ENCODE results near the gene LARP6. TPM values are rescaled to one million over a fixed set of nuclear protein-coding genes. Genes with fewer than 3 reads are reported as not detected.
A peak's percentile ranks its signal among the peaks of the same experiment; 100 is the strongest.
"Not testable (repeated sequence)": the region's sequence is repeated elsewhere in the genome, so short reads cannot be mapped to it uniquely, and the experiment has no call there.

The LARP6 gene
- total RNA-seq = 9.1 and 9.4 TPM in 2 replicates

GRCh38 chr15:70853973-70854665, at the start of gene LARP6:
TSS of gene LARP6 (minus strand) at chr15:70854157. CDS start at chr15:70854088, 69 bp downstream.
- peak in 1 of 2 donors; percentile 75 for DNase-seq (ENCODE audit: low read depth in 2 of 2)

DNA sequence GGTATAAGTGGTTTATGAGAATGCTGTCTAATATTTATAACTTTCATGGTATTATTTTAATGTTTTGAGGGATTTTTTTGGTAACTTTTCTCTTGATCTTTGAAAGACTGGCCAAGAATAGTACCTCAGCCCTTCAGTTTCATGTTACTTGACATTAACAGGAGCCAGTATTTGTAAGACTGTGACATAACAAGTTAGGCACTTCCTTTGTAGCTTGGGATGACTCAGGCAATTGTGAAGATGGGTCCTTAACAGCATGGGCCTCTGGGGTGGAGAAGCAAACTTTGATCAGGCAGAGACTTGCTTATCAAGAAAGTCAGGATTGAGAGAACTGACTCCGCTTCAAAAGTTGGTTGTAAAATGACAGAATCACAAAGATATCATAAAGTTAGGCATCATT, 48.1 kb upstream of the LARP6 start:
- peak in 1 of 2 donors; percentile 72 for DNase-seq (ENCODE audit: low read depth in 2 of 2)

- DNase-seq (ENCODE audit: low read depth in 2 of 2) = peak; percentile 23 to 69
These were observed 39.1 kb upstream of the LARP6 start for GRCh38 chr15:70892912-70893560.

DNA sequence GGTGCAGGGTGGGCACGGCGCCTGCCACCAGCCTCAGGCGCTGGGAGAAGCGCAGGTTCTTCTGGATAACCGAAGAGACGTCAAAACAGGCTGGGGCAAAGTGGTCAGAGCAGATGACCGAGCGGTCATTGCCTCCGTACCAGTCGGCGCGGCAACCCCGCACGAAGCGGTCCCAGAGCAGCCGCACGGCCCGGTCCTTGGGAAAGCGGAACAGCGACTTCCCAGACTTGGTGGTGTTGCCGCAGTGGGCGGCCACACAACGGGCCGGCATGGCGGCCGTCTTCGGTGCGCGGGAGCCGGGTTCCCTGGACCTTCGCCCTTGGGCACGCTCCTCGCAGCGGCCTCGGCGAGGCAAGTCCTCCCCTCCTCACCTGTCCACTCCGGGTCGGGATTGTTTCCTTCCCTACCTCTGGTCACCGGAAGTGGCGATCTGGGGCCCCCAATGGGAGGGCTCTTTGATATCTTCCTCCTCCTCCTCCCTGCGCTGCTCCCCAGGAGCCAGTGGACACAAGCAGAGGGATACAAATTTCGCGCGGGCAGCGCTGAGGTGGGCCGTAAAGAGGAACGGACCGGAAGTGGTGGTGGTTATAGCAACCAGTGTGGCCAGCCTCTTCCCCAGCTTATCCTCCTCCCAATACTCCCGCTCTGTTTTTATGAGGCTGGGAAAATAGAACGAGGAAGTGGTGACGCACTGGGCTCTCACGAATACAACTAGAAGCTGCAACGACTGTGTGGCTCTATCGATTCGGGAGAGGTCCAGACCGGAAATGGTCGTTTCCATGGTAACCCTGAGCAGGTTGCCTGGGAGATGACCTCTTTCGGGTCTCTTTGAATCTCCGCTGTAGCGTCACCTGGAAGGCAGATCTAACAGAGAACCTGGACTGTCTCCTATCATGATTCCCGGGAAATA, 38.3 kb upstream of the LARP6 start, which contains the start of the genes LRRC49 and THAP10:
Gene LRRC49, plus strand, starts transcription at position 825 of the 910 bp plus-strand sequence. Its CDS starts 69 bp downstream, at position 894.
Gene THAP10, minus strand, starts transcription at position 432 of the 910 bp plus-strand sequence. Its CDS starts 161 bp downstream, at position 271.
- DNase-seq (ENCODE audit: low read depth in 2 of 2) = peak; percentile 98

DNA sequence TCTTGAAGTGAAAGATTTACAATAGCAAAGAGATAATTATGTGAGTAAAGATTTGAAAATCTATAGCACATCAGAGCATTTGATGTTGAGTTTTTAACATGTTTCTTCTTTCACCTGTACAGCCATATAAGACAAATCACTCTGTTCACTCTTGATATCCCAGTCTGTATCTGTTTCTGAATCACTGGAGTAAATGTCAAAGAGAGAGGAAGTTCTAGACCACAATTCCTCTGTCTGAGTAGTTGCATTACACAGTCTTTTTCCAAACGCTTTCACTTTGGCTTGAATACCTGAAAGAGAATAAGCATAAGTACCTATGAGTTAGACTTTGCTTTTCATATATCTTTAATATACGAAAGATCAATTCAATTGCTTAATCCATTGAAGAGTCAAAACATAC, 28.4 kb upstream of the LARP6 start:
- DNase-seq (ENCODE audit: low read depth in 2 of 2) = no peak

- no peak for DNase-seq (ENCODE audit: low read depth in 2 of 2)
These were observed 26.8 kb upstream of the LARP6 start for GRCh38 chr15:70880781-70881180.

- DNase-seq (ENCODE audit: low read depth in 2 of 2) = peak in 1 of 2 donors; percentile 77
These were observed 25.4 kb upstream of the LARP6 start for GRCh38 chr15:70879401-70879800.

DNA sequence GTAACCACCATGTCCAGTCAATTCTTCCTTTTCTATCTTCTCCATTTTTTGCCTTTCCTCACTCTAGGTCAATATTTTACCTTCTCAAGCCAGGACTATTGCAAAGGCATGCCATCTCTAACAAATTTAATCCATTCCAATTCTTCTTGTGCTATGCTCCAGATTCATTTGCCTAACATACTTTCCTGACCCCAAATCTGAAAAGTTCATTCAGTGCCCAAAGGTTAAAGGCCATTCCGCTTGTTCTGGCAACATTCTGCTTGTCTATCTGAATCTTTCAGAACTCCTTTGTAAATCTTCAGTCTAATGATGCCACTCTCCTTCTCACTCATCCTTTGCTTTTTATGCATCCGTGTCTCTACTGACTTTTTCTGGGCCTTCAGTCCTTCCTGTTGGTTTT, 22.7 kb upstream of the LARP6 start:
- no peak for DNase-seq (ENCODE audit: low read depth in 2 of 2)

DNA sequence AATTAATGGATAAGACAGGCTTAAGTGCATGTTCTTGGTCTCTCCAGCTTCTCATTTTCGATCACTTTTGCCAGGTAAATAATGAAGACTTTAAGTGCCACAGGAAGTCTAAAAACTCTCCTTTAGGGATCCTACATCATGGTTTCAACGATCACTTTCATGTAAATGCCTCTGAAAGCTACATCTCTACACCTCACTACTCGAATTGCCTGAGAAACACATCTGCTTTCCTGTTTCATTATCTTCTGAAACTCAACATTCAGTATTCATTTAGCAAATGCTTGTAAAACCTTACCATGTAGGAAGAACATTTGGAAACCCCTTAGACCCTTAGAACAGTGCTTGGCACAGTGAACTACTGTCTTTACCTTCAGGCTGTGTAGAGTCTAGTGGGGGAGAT, 22.1 kb upstream of the LARP6 start:
- DNase-seq (ENCODE audit: low read depth in 2 of 2) = no peak

DNA sequence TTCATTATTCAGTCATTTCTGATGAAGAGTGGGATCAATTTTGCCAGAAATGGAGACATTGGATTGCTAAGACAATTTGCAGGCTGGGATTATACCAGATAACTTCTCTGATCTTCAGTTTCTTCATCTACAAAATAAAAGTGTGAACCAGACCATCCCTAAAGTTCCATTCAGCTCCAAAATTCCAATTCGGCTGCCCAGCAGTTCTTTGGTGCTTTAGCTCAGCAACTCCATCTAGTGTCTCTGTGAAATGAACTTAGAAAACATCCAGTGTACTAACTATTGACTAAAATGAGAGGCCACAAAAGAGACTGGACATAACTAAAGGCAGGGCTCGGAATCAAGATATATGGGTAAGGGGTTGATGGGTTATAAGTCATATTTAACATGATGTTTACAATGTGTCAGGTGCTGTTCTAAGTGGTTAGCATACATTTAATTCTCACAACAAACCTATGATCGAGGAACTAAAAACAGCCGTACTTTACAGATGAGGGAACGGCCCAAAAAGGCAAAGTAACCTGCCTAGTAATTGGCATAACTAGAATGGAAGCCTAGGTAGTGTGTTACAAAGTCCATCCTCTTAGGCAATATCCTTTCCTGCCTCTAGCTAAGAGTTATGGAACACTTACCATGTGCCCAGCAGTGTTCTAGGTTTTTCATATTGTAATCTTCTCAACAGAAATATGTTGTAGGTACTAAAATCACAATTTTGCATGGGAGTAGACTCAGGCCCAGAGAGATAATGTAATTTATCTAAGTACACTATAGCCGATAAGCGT, 21.2 kb upstream of the LARP6 start:
- peak; percentile 29 to 45 for DNase-seq (ENCODE audit: low read depth in 2 of 2)

- DNase-seq (ENCODE audit: low read depth in 2 of 2) = no peak
These were observed 19.5 kb upstream of the LARP6 start for GRCh38 chr15:70873232-70874054.

DNA sequence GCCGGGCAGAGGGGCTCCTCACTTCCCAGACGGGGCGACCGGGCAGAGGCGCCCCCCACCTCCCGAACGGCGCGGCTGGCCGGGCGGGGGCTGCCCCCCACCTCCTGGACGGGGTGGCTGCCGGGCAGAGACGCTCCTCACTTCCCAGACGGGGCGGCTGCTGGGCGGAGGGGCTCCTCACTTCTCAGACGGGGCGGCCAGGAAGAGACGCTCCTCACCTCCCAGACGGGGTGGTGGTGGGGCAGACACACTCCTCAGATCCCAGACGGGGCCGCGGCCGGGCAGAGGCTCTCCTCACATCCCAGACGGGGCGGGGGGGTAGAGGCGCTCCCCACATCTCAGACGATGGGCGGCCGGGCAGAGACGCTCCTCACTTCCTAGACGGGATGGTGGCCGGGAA, 17.5 kb upstream of the LARP6 start:
- not testable (repeated sequence) for DNase-seq (ENCODE audit: low read depth in 2 of 2)

- DNase-seq (ENCODE audit: low read depth in 2 of 2) = peak in 1 of 2 donors; percentile 21
These were observed 16.1 kb upstream of the LARP6 start for GRCh38 chr15:70870051-70870450.

- no peak for DNase-seq (ENCODE audit: low read depth in 2 of 2)
These were observed 15.4 kb upstream of the LARP6 start for GRCh38 chr15:70869346-70869745.

DNA sequence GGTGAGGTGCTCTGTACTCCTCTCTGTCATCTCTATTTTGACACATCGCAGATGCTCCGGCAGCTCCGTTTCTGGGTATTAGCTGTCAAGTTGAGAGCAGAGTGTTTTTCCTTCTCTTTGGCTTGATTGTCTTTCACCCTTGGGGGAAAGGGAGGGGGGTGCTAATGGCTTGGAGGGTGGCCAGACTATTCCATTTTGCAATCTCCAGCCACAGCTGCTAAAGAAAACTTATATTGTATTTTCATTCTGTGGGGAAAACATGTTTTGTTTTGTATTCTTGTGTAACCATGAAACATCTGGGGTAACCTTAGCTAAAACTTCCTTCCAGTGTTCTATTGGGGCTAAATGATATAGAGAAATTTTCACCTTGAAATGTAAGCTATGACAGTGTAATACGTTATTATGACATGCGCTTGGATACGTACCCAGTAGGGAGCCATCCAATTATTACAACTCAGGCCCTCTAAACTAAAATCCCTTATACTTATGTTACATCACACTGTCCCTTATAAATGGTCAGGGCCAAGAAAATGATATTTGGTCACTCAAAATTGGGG, 14.0 kb upstream of the LARP6 start:
- peak in 1 of 2 donors; percentile 69 for DNase-seq (ENCODE audit: low read depth in 2 of 2)

DNA sequence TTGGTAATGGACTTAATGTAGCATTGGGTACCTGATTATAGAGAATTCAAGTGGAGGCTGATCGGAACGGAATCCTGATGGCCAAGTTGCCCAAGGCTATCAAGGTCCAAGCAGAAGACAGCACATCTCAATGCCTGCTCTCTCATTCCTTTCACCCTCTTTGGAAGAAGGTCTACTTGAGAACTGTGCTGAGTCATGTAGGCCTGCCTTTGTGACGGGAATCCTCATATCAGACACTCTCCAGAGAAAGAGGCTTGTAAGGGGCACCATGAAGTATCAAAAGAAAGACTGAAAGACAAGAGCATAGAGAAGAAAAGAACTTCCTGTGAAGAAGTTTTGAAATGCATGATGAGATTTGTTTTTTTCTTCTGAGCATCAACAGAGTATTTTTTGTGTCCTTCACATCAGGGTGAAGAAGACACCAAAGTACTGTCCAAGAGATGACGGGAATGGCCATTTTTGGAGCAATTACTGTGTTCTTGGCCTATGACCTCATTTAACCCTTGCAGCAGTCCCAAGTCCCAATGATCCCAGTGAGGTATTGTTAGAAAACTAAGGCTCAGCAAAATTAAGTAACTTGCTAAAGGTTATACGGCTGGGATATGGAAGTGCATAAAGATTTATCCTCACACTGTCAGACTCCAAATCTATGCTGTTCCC, 13.2 kb upstream of the LARP6 start:
- DNase-seq (ENCODE audit: low read depth in 2 of 2) = no peak

GRCh38 chr15:70863450-70864218, 9.7 kb upstream of the LARP6 start:
- peak in 1 of 2 donors; percentile 55 for DNase-seq (ENCODE audit: low read depth in 2 of 2)

GRCh38 chr15:70859998-70860397, 6.0 kb upstream of the LARP6 start:
- no peak for DNase-seq (ENCODE audit: low read depth in 2 of 2)

All from dermis microvascular lymphatic vessel endothelial cell (primary cell).